Skin epidermis (tissue), 12 donors: Measurements from ENCODE around the gene TNS1.

Experiments used
- H3K27ac ChIP-seq, 21 experiments: fragments of 200-600 bp; sonication (generic) in 11 of 21; one replicate each; pipeline ENCODE4 v1.5.0; 2020; ENCODE audit warnings: mild to moderate bottlenecking in 3 of 21, inconsistent platforms in 2 of 21, moderate library complexity in 2 of 21
- H3K4me3 ChIP-seq, 7 experiments: fragments of 200-600 bp; sonication (generic) in 2 of 7; one replicate each; pipeline ENCODE4 v1.5.0; 2020; ENCODE audit warnings: inconsistent platforms in 2 of 7, mild to moderate bottlenecking in 2 of 7, moderate library complexity in 1 of 7

TNS1 gene

DNA sequence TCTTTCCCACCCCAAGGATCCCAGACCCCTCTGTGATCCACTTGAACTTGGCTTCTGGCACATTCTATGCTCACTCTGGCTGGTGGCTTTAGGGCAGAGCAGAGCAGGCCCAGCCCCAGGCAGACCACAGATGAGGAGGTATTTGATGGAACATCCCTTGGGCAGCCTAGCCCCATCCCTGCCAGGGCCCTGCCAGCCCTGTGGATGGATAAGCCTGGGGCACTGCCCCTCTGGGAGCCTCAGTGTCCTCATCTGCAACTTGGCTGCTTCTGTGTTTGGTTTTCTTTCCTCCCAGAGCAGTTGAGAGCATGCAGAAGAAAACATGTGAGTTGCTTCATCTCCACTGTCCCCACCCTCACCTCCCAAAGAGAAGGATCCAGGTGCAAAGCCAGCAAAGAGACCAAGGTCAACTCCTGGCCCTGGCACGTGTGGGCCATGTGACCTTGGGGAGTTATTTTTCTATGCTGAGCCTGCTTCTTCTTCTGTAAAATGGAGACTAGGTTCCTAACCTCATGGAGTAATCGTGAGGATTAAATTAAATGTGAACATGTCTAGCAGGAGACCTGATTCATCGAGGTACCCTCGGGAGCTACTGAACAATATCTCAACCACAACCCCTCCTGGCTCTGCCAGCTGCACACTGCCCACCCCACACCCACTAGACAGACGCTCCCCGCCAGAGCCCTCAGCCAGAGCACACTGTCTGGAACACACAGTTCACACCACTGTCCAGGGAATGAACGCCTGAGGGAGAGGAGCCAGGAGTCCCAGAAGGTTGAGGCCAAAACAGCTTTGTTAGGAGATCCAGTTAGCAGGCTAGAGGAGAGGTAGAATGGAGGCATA, 14.6 kb upstream of the TNS1 start:
- no peak overlapping the region for H3K4me3 ChIP-seq
- peak overlapping the region in 1 of 21 experiments; percentile 34 for H3K27ac ChIP-seq

DNA sequence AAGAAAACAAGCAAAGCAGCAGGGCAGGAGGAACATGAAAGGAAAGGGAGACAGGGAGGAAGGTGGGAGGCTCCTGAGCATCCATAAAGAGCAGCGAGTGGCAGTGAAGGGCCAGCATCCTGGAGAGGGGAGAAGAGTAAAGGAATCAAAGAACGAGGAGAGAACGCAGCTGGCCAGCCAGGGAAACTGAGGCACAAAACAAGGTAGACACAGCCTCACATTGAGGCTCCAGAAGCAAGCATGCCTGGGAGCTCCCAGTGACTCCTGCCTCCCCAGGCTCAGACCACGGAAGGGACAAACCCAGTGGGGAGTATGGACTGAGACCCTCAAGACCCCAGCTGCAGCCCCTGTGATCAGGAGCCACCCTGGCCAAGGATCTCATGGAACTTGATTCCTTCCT, 14.0 kb upstream of the TNS1 start:
- no peak overlapping the region for H3K4me3 ChIP-seq
- peak overlapping the region in 1 of 21 experiments; percentile 34 for H3K27ac ChIP-seq

DNA sequence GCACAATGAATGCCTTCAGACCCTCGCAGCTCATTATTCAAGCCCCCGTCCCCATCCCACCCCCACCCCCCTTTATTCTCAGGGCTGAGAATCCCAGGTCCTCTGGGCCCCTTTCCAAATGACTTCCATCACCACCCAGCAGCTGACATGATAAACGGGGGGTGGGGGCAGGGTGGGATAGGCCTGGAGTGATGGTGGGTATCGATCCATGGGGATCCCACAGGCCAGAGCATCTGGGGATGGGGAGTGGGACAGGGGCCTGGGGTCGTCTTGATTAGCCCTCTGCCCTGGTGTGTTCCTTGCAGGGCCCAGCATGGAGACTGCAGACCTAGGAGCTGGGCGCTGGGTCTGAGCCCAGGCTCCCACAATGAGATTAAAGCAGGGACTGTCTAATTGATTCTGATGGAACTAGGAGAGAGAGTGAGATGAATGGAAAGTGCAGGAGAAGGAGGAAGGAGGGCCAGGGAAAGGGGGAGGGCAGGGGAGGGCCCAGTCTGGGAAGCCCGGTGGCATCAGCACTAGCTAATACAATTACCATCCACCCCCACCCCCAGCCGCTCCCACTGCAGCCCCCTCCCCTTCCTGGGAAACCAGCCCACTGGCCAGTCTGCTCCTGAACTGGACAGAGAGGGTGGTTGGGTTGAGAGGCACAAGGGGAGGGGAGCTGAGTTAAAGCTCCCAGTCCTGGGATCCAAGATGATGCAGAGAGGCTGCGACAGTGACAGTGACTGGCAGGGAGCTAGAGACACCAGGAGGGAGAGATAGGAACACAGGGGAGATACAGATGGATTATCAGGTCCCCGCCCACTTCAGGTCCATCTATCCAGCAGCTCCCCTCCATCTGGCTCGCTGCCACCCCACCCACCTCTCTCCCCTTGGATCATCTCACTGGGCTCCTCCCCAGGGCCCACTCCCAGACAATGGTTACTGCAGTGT, 13.1 kb upstream of the TNS1 start:
- Histone ChIP-seq H3K4me3 (no peak overlapping the region), H3K27ac (no peak overlapping the region)

DNA sequence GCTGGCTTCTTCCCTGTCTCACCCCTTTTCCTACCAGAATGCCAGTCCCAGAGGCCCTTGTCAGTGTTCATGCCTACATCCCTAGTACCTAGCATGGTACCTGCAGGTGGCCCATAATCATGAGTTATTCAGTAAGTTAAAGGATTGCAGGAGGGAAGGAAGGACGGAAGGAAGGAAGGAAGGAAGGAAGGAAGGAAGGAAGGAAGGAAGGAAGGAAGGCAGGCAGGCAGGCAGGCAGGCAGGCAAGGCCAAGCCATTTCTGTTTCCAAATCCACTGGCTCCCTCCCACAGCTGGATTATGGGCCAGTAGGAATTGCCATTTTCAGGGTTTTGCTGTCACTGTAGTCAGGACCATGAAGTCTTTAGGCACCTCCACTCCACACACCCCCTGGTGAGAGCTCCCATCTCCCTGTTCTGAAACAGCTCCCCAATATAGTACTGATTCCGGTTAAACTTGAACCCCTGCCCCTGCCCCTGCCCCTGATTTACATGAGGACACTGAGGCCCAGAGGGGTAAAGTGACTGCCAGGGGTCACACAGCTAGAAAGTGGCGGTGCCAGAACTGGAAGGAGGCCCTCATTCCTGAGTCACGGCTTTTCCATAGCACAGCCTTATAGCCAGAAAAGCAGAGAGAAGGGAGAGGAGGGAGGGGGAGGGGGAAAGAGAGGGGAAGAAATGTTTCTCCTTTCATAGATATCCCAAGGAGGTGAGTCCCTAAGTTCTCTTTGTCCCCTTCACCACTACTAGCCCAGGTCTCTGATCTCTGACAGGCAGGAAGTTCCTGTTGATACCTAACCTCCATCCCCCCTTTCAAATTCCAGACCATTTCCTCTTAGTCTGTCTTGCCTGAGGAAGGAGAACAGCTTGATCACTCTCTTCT, 12.2 kb upstream of the TNS1 start:
- no peak overlapping the region for H3K27ac ChIP-seq
- no peak overlapping the region for H3K4me3 ChIP-seq

DNA sequence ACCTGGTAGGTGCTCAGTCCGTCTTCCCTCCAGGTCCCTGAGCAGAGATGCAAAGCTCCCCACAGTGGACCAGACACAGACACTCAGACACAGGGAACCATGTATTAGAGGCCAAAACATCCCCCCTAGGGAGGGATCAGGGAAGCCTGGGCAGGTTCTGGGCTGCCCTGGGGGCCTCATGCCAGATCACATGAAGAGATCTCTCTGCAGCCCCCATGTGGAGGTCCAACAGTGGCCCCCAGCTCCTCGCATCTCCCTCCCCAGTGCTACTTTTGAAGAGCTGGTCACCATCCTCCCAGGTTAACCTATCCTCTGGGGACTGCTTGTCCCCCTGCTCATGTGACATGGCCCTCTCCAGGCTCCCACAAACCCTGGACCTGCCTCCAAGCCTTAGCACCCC, 10.5 kb upstream of the TNS1 start:
- no peak overlapping the region for H3K27ac ChIP-seq
- H3K4me3 ChIP-seq = no peak overlapping the region

DNA sequence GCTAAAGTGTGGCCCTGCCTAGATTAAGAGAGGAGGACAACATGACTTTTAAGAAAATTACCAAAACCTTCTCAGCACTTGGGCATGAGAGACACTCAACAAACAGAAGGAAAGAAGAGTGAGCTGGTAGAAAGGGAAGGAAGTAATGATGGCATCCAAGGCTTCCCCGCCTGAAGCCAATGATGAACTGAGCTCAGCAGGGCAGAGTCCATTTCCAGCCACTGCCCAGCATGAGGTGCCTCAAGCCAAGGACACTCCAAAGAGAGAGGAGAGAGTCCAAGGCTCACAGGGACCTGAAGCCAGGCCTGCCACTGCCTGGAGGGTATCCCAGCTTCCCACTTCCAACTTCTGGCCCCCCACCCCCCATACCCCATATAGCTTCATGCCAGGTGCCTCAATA, 9.5 kb upstream of the TNS1 start:
- no peak overlapping the region for H3K4me3 ChIP-seq

DNA sequence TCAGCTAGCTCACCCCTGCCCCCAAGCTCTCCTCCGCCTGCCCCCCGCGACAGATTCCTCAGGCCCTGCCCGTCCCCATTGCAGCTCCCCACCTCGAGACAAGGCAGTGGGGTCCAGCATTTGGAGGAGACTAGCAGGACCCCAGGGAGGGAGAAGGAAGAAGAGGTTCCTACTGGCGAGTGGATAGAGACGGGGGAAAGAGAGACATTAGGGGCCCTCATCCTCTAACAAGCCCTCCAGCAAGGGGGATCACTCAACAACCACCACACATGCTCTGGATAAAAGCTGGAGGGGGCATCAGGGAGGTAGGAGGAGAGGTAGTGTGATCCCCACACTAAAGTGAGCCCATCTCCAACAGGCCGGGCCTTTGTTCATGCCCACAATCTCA, 8.9 kb upstream of the TNS1 start:
- H3K4me3 ChIP-seq = no peak overlapping the region
- no peak overlapping the region for H3K27ac ChIP-seq

More for the DNA sequence above, 9.5 kb upstream of the TNS1 start:
- H3K27ac ChIP-seq = no peak overlapping the region

DNA sequence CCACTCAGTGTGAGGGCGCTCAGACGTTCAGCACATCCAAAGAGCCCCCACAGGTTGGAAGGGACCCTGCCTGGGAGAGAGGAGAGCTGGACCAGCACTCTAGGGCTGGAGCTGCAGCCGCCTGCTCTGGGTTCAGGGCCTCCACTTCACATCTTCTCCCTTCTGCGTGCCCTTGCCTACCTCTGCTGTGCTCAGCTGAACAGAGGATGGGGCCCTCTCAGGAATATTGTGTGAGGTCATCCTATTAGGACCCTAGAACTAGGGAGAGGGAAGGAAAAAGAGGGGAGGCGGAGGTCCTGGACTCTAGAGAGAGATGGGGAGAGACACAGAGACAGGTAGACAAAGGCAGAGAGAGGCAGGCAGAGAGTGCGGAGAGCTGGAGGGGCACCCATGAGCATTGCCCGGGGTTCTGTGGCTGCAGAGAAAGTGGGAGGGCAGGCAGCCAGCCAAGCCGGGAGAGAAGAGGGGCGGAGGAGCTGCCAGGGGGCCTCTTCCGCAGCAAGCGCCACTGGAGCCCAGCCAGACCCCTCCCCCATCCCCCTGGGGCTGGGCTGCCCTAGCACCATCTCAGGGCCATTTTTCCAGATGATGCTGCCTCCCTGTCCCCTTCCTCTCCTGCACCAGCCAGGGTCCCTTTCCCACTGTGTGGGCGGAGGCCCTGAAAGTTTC, 8.3 kb upstream of the TNS1 start:
- H3K4me3 ChIP-seq = peak overlapping the region in 3 of 7 experiments; percentile 49 to 58 (median 52)

DNA sequence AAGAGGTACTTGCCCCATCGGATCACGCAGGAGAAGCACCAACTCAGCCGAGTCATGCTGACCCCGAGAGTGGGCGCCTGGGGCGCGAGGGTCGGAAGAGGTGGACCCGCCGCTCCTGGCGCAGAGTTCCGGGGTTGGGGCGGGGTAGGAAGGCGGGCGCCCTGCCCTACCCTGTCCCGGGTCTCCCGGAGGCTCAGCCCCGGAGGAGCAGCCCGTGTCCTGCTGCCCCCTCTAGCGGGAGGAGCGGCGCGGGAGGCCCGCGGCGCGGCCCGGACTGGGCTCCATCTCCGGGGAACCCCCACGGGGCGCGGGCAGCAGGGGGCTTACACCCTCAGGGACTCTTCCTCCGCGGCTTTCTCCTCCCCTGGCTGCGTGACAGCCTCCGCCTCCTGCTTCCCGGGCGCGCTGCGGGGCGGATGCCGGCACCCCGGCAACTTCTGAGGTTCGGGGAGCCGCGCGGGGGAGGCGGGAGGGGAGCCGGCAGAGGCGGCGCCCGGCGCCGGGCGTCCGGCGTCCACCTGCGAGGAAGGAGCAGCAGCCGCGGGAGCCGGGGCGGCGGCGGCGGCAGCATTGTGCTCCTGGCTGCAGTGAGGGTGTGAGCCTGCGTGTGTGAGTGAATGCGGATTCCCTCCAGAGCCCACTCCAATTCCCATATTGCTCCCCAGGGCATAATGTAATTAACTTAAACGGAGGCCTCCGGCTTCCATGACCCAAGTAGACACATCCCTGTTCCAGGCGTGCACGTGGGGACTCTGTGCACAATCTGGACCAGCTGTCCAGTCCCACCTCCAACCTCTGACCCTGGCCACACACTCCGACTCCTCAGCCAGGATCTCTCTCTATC, 7.6 kb upstream of the TNS1 start:
- H3K27ac ChIP-seq = peak overlapping the region in 15 of 21 experiments; percentile 6 to 76 (median 54)
- H3K4me3 ChIP-seq = peak overlapping the region; percentile 31 to 58 (median 41)

More for the DNA sequence above, 8.3 kb upstream of the TNS1 start:
- H3K27ac ChIP-seq = peak overlapping the region in 1 of 21 experiments; percentile 75

DNA sequence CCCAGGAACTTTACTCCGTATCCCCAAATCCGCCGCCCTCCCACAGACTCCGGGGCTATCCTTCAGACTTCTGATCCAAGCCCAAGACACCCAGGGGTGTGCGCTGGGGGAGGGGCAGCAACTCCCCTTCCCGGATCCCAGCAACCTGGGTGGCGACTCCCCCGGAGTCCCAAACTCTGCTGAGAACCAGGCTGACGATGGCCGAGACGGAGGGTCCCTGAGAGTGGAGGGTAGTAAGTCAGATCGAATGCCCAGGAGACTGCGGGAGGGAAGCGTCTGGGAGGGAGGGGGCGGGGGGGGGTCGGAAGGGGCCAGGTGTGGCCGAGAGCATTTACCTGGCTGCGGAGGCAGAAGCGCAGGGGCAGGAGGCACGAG, 7.0 kb upstream of the TNS1 start:
- Histone ChIP-seq H3K27ac (peak overlapping the region in 15 of 21 experiments; percentile 6 to 76 (median 54)), H3K4me3 (peak overlapping the region; percentile 31 to 58 (median 41))

DNA sequence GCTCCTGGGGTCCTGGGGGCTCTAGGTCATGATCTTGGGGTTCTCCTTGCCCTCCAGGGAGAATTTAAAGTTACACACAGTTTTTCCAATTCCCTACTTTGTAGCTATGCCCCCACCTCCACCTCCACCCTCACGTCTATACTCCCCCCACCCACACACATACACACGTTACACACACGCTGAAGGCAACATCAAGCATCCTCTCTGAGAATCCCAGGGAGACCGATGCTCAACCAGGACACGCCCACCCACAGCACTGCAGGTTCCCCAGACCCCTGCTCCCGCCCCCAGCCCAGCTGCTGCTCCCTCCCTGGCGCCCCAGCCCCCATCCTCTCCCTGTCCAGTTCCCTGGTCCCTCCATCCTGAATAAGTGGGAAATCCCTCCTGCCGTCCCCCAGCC, 6.4 kb upstream of the TNS1 start:
- peak overlapping the region in 8 of 21 experiments; percentile 3 to 76 (median 32) for H3K27ac ChIP-seq
- peak overlapping the region in 5 of 7 experiments; percentile 31 to 58 (median 49) for H3K4me3 ChIP-seq

DNA sequence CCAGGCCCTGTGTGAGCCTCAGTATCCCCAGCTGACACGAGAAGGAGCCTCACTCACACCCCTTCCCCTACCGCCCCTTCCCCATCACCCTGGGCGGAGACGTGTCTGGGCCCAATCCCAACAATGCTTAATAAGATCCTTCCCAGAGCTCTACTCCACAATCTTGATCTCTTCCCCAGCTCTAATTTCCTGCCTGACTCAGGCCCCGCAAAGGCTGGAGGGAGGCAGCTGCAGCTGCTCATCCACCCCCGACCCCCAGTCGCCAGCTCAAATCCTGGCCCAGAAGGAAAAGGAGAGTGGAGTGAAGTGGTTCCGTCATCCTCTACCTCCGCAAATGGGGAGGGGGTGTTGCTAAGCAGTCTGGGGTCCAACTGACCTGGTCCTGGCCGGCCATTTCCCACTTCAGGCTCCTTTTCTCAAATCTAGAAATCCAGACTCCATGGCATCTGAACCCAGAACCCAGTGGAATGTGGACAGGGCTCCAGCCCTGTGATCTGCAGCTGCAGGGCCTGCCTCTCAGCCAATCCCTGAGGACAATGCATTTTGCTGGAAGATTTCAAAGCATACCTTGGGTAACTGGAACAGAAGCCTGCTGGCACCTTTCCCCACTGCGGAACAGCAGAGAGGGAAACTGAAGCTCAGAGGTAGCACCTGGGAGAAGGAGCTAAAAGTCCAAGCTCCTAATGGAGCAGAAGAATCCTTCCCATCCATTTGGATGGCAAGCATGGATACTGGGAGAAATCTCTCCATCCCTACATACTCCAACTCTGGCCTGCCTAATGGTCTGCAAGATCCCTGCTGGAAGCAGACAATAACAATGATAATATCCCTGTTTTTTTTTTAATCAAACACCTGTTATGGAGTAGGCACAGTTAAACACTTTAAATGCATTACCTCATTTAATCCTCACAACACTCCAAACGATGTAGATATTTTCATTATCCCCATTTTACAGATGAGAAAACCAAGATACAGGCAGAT, 5.6 kb upstream of the TNS1 start:
- Histone ChIP-seq H3K27ac (peak overlapping the region in 8 of 21 experiments; percentile 10 to 55 (median 28)), H3K4me3 (no peak overlapping the region)

DNA sequence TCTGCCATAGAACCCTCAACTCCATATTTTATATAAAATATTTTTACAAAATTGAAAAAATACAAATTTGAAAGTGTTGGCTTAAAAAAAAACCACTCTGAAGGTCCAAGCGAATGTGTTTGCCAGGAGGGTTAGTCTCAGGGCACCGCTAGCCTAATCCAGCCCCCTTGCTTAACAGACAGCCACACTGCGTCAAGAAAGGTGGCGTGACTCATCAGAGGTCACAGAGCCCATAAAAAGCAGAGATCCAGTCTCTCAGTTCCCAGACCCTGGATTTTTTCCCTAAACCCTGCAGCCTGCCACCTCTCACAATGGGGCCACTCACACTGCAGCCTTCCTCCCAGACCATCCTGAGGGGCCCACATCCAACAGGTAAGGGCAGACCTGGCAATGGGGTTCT, 3.9 kb upstream of the TNS1 start:
- no peak overlapping the region for H3K4me3 ChIP-seq
- peak overlapping the region in 7 of 21 experiments; percentile 39 to 85 (median 76) for H3K27ac ChIP-seq

DNA sequence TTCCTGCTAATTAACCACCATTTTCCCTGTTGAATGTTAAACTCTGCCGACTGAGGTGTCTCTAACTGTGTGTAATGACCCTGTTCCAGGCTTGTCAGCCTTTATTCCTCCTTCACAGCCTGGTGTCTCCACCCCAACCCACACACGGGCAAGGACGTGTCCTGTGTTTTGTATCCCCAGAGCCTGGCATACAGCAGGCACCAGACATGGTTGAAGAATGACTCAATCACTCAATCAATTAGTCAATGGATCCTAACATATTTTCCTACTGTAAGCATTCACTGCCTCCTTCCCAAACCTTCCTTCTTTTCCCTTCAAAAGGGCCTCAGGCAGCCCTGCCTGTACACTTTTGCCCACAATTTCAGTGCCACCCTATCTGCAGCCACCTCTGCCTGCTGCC, 2.7 kb upstream of the TNS1 start:
- Histone ChIP-seq H3K27ac (peak overlapping the region in 15 of 21 experiments; percentile 22 to 86 (median 76)), H3K4me3 (no peak overlapping the region)

DNA sequence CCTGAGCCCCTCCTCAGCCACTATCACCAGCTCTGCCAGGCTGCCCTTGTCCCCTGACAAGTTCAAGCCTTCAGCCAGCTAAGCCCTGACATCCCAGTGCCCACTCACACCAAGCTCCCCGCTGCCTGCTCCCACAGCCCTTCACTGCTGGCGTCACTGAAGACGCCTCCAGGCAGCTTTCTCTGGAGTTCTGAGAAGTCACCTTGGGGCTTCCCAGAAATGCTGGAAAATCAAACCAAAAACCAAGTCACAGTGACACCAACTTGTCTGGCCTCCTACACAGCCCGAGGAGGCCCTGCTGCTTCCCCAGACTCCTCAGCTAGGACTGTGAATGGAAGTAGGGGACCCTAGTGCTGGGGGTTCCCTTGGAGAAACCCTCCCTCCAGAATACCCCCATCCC, 2.2 kb upstream of the TNS1 start:
- Histone ChIP-seq H3K4me3 (no peak overlapping the region), H3K27ac (peak overlapping the region in 17 of 21 experiments; percentile 9 to 86 (median 76))

DNA sequence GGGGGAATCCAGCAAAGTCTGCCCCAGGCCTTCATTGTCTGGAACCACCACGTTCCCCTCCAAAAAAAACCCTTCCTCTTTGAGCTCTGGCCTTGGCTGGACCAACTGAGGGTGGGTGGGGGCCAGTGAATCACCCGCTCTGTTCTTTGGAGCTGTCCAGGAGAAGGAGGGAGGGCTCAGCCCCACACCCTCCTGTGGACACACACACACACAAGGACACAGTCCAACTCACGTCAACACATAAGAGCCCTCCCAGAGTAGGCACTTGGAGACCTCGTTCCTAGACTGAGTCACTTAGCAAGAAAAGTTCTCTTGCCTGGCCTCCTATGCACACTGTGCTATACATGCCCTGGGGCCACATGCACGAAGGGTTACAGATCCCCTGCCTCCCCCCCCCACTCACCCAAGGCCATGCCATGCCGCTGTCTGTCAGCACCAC, 1.2 kb upstream of the TNS1 start:
- H3K4me3 ChIP-seq = no peak overlapping the region
- peak overlapping the region in 19 of 21 experiments; percentile 56 to 90 (median 82) for H3K27ac ChIP-seq
